ENCODE results near the gene SCAANT1.

SCAANT1 gene

GRCh38 chr3:63896332-63897030 is 15.7 kb downstream of the SCAANT1 start:
- no peak for DNase-seq

- no peak for DNase-seq
These were observed 16.6 kb downstream of the SCAANT1 start for GRCh38 chr3:63895422-63896189.

GRCh38 chr3:63892773-63893352 is 19.3 kb downstream of the SCAANT1 start:
- DNase-seq, result no peak

- no peak for DNase-seq
These were observed 20.7 kb downstream of the SCAANT1 start for GRCh38 chr3:63891518-63891917.

- DNase-seq, result no peak
These were observed 25.3 kb downstream of the SCAANT1 start for GRCh38 chr3:63886858-63887257.

- no peak for DNase-seq
These were observed 31.5 kb downstream of the SCAANT1 start for GRCh38 chr3:63880653-63881052.

GRCh38 chr3:63878394-63879060 is 33.7 kb downstream of the SCAANT1 start:
- no peak for DNase-seq

GRCh38 chr3:63877737-63878393 is 34.3 kb downstream of the SCAANT1 start:
- no peak for DNase-seq

GRCh38 chr3:63876260-63876659 is 35.9 kb downstream of the SCAANT1 start:
- DNase-seq, result no peak

- DNase-seq, result no peak
These were observed 36.7 kb downstream of the SCAANT1 start for GRCh38 chr3:63875510-63875909.

- no peak for DNase-seq
These were observed 37.4 kb downstream of the SCAANT1 start for GRCh38 chr3:63874769-63875168.

GRCh38 chr3:63872135-63872924 is 39.9 kb downstream of the SCAANT1 start:
- no peak for DNase-seq

- no peak for DNase-seq
These were observed 41.6 kb downstream of the SCAANT1 start for GRCh38 chr3:63870615-63871005.

GRCh38 chr3:63869940-63870614 is 42.1 kb downstream of the SCAANT1 start:
- DNase-seq, result no peak

- DNase-seq, result no peak
These were observed 45.0 kb downstream of the SCAANT1 start for GRCh38 chr3:63867225-63867624.

GRCh38 chr3:63864965-63865327 is 47.2 kb downstream of the SCAANT1 start:
- no peak for DNase-seq

GRCh38 chr3:63864008-63864964 is 47.9 kb downstream of the SCAANT1 start:
- peak; percentile 44 for DNase-seq

- peak; percentile 80 for DNase-seq
These were observed 48.8 kb downstream of the SCAANT1 start, which contains the start of the genes ATXN7 and THOC7 for GRCh38 chr3:63863150-63864007. Gene ATXN7 (plus strand): TSS chr3:63863867. CDS start chr3:63912599, 48,732 bp downstream. Gene THOC7 (minus strand): TSS chr3:63863805. CDS start chr3:63863790, 15 bp downstream.

- no peak for DNase-seq
These were observed 49.4 kb downstream of the SCAANT1 start for GRCh38 chr3:63862804-63863149.
